Smooth muscle cell (in vitro differentiated cells): ENCODE data around the gene APOL6. TPM values are rescaled to one million over a fixed set of nuclear protein-coding genes. Genes with fewer than 3 reads are reported as not detected.
"Not testable (repeated sequence)": the region's sequence is repeated elsewhere in the genome, so short reads cannot be mapped to it uniquely, and the experiment has no call there.

Source experiments
- DNase-seq: peaks from one replicate; lab custom pipeline; 2025; ENCODE audit not compliant: unreplicated experiment; lab: John Stamatoyannopoulos, UW
- H2AFZ ChIP-seq: fragments of 200-600 bp; sonication (generic); 2 replicates; pipeline ENCODE4 v1.6.0; 2016; ENCODE audit warnings: antibody characterized with exemption, low read depth, mild to moderate bottlenecking
- H3F3A ChIP-seq: fragments of 200-600 bp; sonication (generic); 2 replicates; pipeline ENCODE4 v1.6.0; 2017; ENCODE audit warnings: antibody characterized with exemption, low read depth
- H3K27ac ChIP-seq: fragments of 200-600 bp; sonication (generic); 2 replicates; pipeline ENCODE4 v1.5.1; 2016; ENCODE audit warnings: low read depth, mild to moderate bottlenecking
- H3K27me3 ChIP-seq: fragments of 200-600 bp; sonication (generic); 2 replicates; pipeline ENCODE4 v1.6.1; 2016; ENCODE audit warnings: low read depth, mild to moderate bottlenecking
- H3K36me3 ChIP-seq: fragments of 200-600 bp; sonication (generic); 2 replicates; pipeline ENCODE4 v1.5.1; 2016; ENCODE audit warnings: low read depth
- H3K4me1 ChIP-seq: fragments of 200-600 bp; sonication (generic); 2 replicates; pipeline ENCODE4 v1.5.1; 2016; ENCODE audit warnings: low read depth
- H3K4me2 ChIP-seq: fragments of 200-600 bp; sonication (generic); 2 replicates; pipeline ENCODE4 v1.6.0; 2016; ENCODE audit warnings: mild to moderate bottlenecking
- H3K4me3 ChIP-seq: fragments of 200-600 bp; sonication (generic); 2 replicates; pipeline ENCODE4 v1.5.1; 2016; ENCODE audit warnings: mild to moderate bottlenecking
- H3K79me2 ChIP-seq: fragments of 200-600 bp; sonication (generic); 2 replicates; pipeline ENCODE4 v1.6.0; 2016; ENCODE audit warnings: low read depth, mild to moderate bottlenecking
- H3K9ac ChIP-seq: fragments of 200-600 bp; sonication (generic); 2 replicates; pipeline ENCODE4 v1.6.0; 2016; ENCODE audit warnings: low read depth
- H3K9me3 ChIP-seq: fragments of 200-600 bp; sonication (generic); replicated peaks from 2 replicates; pipeline ENCODE4 v1.5.1; 2016; ENCODE audit warnings: low read depth
- H4K20me1 ChIP-seq: fragments of 200-600 bp; sonication (generic); 2 replicates; pipeline ENCODE4 v1.6.0; 2016; ENCODE audit warnings: low read depth
- CTCF ChIP-seq: fragments of 200-600 bp; sonication (generic); IDR thresholded peaks from 2 replicates; pipeline ENCODE4 v1.5.1; 2017; ENCODE audit warnings: borderline replicate concordance, mild to moderate bottlenecking, antibody characterized with exemption; ENCODE audit not compliant: insufficient read depth, poor library complexity, severe bottlenecking
- WGBS: methylation state at CpG from one replicate; pipeline ENCODE4 v1.1.7; 2016; ENCODE audit warnings: low lambda C conversion rate; 5-methylcytosine and 5-hydroxymethylcytosine counted together
- polyA plus RNA-seq: library from polyadenylated mRNA; unstranded; fragments of >200 nt; fragmentation: Nextera tagmentation; extraction: Ambion mirVana; gene quantifications from 2 replicates; pipeline ENCODE4 v1.2.1, GENCODE V29; 2016
- total RNA-seq: library from RNA; depleted of rRNA; stranded (reverse); fragments of >200 nt; gene quantifications from 2 replicates; pipeline ENCODE4 v1.2.3, GENCODE V29; 2014

Gene APOL6
- total and polyA plus RNA-seq, 2 experiments from 2014 or later: 0.23 to 0.76 TPM

- H3K27ac ChIP-seq: no peak overlapping the region
- WGBS: 60% methylated on average over 6 of the region's 9 CpGs
- DNase-seq: no peak
Measured at GRCh38 chr22:35622191-35622913, 25.9 kb upstream of the APOL6 start.

GRCh38 chr22:35623885-35624284 is 24.4 kb upstream of the APOL6 start:
- H4K20me1 ChIP-seq, H3K36me3 ChIP-seq, H2AFZ ChIP-seq, H3K4me3 ChIP-seq, H3K27me3 ChIP-seq, DNase-seq, H3K9me3 ChIP-seq, H3K79me2 ChIP-seq, H3K4me1 ChIP-seq, H3K27ac ChIP-seq, H3K4me2 ChIP-seq, H3F3A ChIP-seq, H3K9ac ChIP-seq: not testable (repeated sequence)
- WGBS: 88% methylated on average over 5 of the region's 5 CpGs

More at GRCh38 chr22:35622191-35622913, 25.9 kb upstream of the APOL6 start:
- Histone ChIP-seq H3K4me3 (no peak overlapping the region), H3F3A (no peaks in the 10 kb centered on the region), H4K20me1 (no peaks in the 10 kb centered on the region), H3K4me2 (no peak overlapping the region), H3K36me3 (no peaks in the 10 kb centered on the region), H3K27me3 (no peaks in the 10 kb centered on the region), H3K4me1 (peaks cover 4% of the 10 kb centered on the region), H3K9ac (no peak overlapping the region), H3K79me2 (no peaks in the 10 kb centered on the region), H3K9me3 (no peaks in the 10 kb centered on the region), H2AFZ (no peak overlapping the region)
- TF ChIP-seq CTCF: no peak

GRCh38 chr22:35624547-35624946 is 23.7 kb upstream of the APOL6 start:
- no peaks in the 10 kb centered on the region for H4K20me1 ChIP-seq

GRCh38 chr22:35625763-35626432 is 22.3 kb upstream of the APOL6 start:
- no peak overlapping the region for H3K4me2 ChIP-seq
- peak overlapping the region; percentile 21 for H3K27ac ChIP-seq
- no peak for TF ChIP-seq CTCF
- peaks cover 4% of the 10 kb centered on the region for H3K4me1 ChIP-seq
- DNase-seq: no peak
- WGBS: 60% methylated on average over 10 of the region's 10 CpGs
- H4K20me1 ChIP-seq: no peaks in the 10 kb centered on the region
- no peak overlapping the region for H2AFZ ChIP-seq
- H3F3A ChIP-seq: peaks cover 17% of the 10 kb centered on the region
- H3K36me3 ChIP-seq: no peaks in the 10 kb centered on the region
- no peaks in the 10 kb centered on the region for H3K79me2 ChIP-seq
- no peak overlapping the region for H3K4me3 ChIP-seq
- no peaks in the 10 kb centered on the region for H3K27me3 ChIP-seq
- no peaks in the 10 kb centered on the region for H3K9me3 ChIP-seq
- no peak overlapping the region for H3K9ac ChIP-seq

More at GRCh38 chr22:35624547-35624946, 23.7 kb upstream of the APOL6 start:
- Histone ChIP-seq H3K4me2 (no peak overlapping the region), H3F3A (peaks cover 13% of the 10 kb centered on the region), H3K36me3 (no peaks in the 10 kb centered on the region), H3K79me2 (no peaks in the 10 kb centered on the region), H3K4me3 (no peak overlapping the region), H3K27ac (no peak overlapping the region), H3K9ac (no peak overlapping the region), H3K4me1 (peaks cover 4% of the 10 kb centered on the region), H2AFZ (no peak overlapping the region), H3K9me3 (no peaks in the 10 kb centered on the region), H3K27me3 (no peaks in the 10 kb centered on the region)
- DNase-seq: no peak
- WGBS: 89% methylated on average over 6 of the region's 6 CpGs
- TF ChIP-seq CTCF: no peak
